HepG2 (cell line): ENCODE data around the gene KIF3C. TPM values are rescaled to one million over a fixed set of nuclear protein-coding genes. Genes with fewer than 3 reads are reported as not detected.

Experiments used
- HDAC6 ChIP-seq: fragments of 200-600 bp; sonication (generic); IDR thresholded peaks from 2 replicates; pipeline ENCODE4 v1.7.0; 2017; ENCODE audit warnings: mild to moderate bottlenecking, antibody characterized with exemption, low read length, low read depth
- MED8 ChIP-seq: sonication (generic); formaldehyde crosslinking; IDR thresholded peaks from 2 replicates; pipeline ENCODE4 v1.8.1; 2023; ENCODE audit warnings: mild to moderate bottlenecking, missing genetic modification reagents; ENCODE audit not compliant: insufficient replicate concordance
- NCOA5 ChIP-seq: sonication (generic); formaldehyde crosslinking; IDR thresholded peaks from 2 replicates; pipeline ENCODE4 v1.4.0; 2020; ENCODE audit warnings: missing genetic modification reagents
- NFKB2 ChIP-seq: sonication (generic); formaldehyde crosslinking; IDR thresholded peaks from 2 replicates; pipeline ENCODE4 v1.4.0; 2020; ENCODE audit warnings: missing genetic modification reagents, borderline replicate concordance
- PTBP1 ChIP-seq: fragments of 200-400 bp; formaldehyde crosslinking; IDR thresholded peaks from 2 replicates; pipeline ENCODE4 v1.6.1; 2018; ENCODE audit warnings: low read length, low read depth; ENCODE audit not compliant: poor library complexity, severe bottlenecking
- SMAD3 ChIP-seq: sonication (generic); formaldehyde crosslinking; IDR thresholded peaks from 2 replicates; pipeline ENCODE4 v1.4.0; 2020; ENCODE audit warnings: missing genetic modification reagents
- SPEN ChIP-seq: sonication (generic); formaldehyde crosslinking; IDR thresholded peaks from 2 replicates; pipeline ENCODE4 v1.5.1; 2020; ENCODE audit warnings: low read depth, mild to moderate bottlenecking, missing genetic modification reagents
- XRCC5 ChIP-seq: fragments of 200-400 bp; formaldehyde crosslinking; optimal IDR thresholded peaks from 2 replicates; pipeline ENCODE3; 2017; ENCODE audit warnings: mild to moderate bottlenecking, low read length
- ZBTB37 ChIP-seq: sonication (generic); formaldehyde crosslinking; IDR thresholded peaks from 2 replicates; pipeline ENCODE4 v1.4.0; 2020; ENCODE audit warnings: mild to moderate bottlenecking, missing genetic modification reagents
- ZFY ChIP-seq: sonication (generic); formaldehyde crosslinking; IDR thresholded peaks from 2 replicates; pipeline ENCODE4 v1.4.0; 2020; ENCODE audit warnings: missing genetic modification reagents
- ZNF414 ChIP-seq: sonication (generic); formaldehyde crosslinking; IDR thresholded peaks from 2 replicates; pipeline ENCODE4 v1.5.0; 2020; ENCODE audit warnings: missing genetic modification reagents
- ZNF552 ChIP-seq: sonication (generic); formaldehyde crosslinking; IDR thresholded peaks from 2 replicates; pipeline ENCODE4 v1.9.0; 2022; ENCODE audit warnings: missing genetic modification reagents, mild to moderate bottlenecking, borderline replicate concordance
- ZSCAN12 ChIP-seq: sonication (generic); formaldehyde crosslinking; IDR thresholded peaks from 2 replicates; pipeline ENCODE4 v1.9.0; 2021; ENCODE audit warnings: mild to moderate bottlenecking, missing genetic modification reagents
- polyA plus RNA-seq, 8 experiments: library from polyadenylated mRNA; depleted of rRNA in 3 of 8; stranded (reverse) in 7 of 8; unstranded in 1 of 8; fragments of >200 nt; fragmentation: Illumina TruSeq in 4 of 8; extraction: Trizol in 4 of 8; gene quantifications; 2 replicates each; pipeline versions ENCODE4 v1.2.1 to v1.2.3, GENCODE V29; 2011 to 2016; ENCODE audit warnings: low read depth in 4 of 8, missing spikeins in 1 of 8, mixed read lengths in 1 of 8; ENCODE audit not compliant: insufficient read depth in 1 of 8
- total RNA-seq, 5 experiments: library from RNA; depleted of rRNA; stranded (reverse); fragments of >200 nt; fragmentation: Illumina TruSeq; extraction: Trizol; gene quantifications; 2 replicates each; pipeline ENCODE4 v1.2.3, GENCODE V29; 2016; ENCODE audit warnings: low read depth in 1 of 5
- TF ChIP-seq, protein P1 (sequence below): sonication (generic); formaldehyde crosslinking; conservative IDR thresholded peaks from 2 replicates; pipeline ENCODE4 v1.8.0; 2022; ENCODE audit warnings: low read depth, missing genetic modification reagents
- TF ChIP-seq, protein P2 (sequence below): sonication (generic); formaldehyde crosslinking; IDR thresholded peaks from 2 replicates; pipeline ENCODE4 v1.8.1; 2023; ENCODE audit warnings: mild to moderate bottlenecking, missing genetic modification reagents
- TF ChIP-seq, protein P3 (sequence below): IDR thresholded peaks from 2 replicates; pipeline ENCODE4 v1.6.1; 2012; ENCODE audit warnings: low read depth, low read length, improper control_type of control experiment
- TF ChIP-seq, protein P4 (sequence below): sonication (generic); formaldehyde crosslinking; conservative IDR thresholded peaks from 2 replicates; pipeline ENCODE4 v1.4.0; 2020; ENCODE audit warnings: missing genetic modification reagents
- TF ChIP-seq, protein P5 (sequence below): sonication (generic); formaldehyde crosslinking; IDR thresholded peaks from 2 replicates; pipeline ENCODE4 v1.4.0; 2020; ENCODE audit warnings: missing genetic modification reagents; ENCODE audit errors: not compliant biosample characterization

The KIF3C gene
- total and polyA plus RNA-seq, 2 of the 13 experiments (the other 11 are each of a cell fraction or from before 2014, with no cell fraction given) = 3.6 to 4.9 TPM

- TF ChIP-seq, protein P1, sequence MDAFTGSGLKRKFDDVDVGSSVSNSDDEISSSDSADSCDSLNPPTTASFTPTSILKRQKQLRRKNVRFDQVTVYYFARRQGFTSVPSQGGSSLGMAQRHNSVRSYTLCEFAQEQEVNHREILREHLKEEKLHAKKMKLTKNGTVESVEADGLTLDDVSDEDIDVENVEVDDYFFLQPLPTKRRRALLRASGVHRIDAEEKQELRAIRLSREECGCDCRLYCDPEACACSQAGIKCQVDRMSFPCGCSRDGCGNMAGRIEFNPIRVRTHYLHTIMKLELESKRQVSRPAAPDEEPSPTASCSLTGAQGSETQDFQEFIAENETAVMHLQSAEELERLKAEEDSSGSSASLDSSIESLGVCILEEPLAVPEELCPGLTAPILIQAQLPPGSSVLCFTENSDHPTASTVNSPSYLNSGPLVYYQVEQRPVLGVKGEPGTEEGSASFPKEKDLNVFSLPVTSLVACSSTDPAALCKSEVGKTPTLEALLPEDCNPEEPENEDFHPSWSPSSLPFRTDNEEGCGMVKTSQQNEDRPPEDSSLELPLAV = no peak
- TF ChIP-seq ZBTB37 (CRISPR knock-in tag) (0 out of 2 replicates have a peak, but pooled peaks have one; percentile 31), XRCC5 (no peak), MED8 (CRISPR knock-in tag) (no peak), ZSCAN12 (CRISPR knock-in tag) (no peak), HDAC6 (no peak), ZFY (peak; percentile 61), NFKB2 (no peak), SPEN (peak; percentile 55; the same call in 1 of the 2 replicates), ZNF552 (CRISPR knock-in tag) (no peak), ZNF414 (CRISPR knock-in tag) (no peak), PTBP1 (no peak), SMAD3 (CRISPR knock-in tag) (no peak), NCOA5 (CRISPR knock-in tag) (no peak)
- TF ChIP-seq, protein P2, sequence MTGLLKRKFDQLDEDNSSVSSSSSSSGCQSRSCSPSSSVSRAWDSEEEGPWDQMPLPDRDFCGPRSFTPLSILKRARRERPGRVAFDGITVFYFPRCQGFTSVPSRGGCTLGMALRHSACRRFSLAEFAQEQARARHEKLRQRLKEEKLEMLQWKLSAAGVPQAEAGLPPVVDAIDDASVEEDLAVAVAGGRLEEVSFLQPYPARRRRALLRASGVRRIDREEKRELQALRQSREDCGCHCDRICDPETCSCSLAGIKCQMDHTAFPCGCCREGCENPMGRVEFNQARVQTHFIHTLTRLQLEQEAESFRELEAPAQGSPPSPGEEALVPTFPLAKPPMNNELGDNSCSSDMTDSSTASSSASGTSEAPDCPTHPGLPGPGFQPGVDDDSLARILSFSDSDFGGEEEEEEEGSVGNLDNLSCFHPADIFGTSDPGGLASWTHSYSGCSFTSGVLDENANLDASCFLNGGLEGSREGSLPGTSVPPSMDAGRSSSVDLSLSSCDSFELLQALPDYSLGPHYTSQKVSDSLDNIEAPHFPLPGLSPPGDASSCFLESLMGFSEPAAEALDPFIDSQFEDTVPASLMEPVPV (CRISPR knock-in tag) = no peak; the same call in 1 of the 2 replicates
- TF ChIP-seq, protein P3, sequence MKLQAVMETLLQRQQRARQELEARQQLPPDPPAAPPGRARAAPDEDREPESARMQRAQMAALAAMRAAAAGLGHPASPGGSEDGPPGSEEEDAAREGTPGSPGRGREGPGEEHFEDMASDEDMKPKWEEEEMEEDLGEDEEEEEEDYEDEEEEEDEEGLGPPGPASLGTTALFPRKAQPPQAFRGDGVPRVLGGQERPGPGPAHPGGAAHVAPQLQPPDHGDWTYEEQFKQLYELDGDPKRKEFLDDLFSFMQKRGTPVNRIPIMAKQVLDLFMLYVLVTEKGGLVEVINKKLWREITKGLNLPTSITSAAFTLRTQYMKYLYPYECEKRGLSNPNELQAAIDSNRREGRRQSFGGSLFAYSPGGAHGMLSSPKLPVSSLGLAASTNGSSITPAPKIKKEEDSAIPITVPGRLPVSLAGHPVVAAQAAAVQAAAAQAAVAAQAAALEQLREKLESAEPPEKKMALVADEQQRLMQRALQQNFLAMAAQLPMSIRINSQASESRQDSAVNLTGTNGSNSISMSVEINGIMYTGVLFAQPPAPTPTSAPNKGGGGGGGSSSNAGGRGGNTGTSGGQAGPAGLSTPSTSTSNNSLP = no peak
- TF ChIP-seq, protein P4, sequence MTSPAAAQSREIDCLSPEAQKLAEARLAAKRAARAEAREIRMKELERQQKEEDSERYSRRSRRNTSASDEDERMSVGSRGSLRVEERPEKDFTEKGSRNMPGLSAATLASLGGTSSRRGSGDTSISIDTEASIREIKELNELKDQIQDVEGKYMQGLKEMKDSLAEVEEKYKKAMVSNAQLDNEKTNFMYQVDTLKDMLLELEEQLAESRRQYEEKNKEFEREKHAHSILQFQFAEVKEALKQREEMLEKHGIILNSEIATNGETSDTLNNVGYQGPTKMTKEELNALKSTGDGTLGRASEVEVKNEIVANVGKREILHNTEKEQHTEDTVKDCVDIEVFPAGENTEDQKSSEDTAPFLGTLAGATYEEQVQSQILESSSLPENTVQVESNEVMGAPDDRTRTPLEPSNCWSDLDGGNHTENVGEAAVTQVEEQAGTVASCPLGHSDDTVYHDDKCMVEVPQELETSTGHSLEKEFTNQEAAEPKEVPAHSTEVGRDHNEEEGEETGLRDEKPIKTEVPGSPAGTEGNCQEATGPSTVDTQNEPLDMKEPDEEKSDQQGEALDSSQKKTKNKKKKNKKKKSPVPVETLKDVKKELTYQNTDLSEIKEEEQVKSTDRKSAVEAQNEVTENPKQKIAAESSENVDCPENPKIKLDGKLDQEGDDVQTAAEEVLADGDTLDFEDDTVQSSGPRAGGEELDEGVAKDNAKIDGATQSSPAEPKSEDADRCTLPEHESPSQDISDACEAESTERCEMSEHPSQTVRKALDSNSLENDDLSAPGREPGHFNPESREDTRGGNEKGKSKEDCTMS (CRISPR knock-in tag) = no peak
- TF ChIP-seq, protein P5, sequence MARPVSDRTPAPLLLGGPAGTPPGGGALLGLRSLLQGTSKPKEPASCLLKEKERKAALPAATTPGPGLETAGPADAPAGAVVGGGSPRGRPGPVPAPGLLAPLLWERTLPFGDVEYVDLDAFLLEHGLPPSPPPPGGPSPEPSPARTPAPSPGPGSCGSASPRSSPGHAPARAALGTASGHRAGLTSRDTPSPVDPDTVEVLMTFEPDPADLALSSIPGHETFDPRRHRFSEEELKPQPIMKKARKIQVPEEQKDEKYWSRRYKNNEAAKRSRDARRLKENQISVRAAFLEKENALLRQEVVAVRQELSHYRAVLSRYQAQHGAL (CRISPR knock-in tag) = no peak
Observed at GRCh38 chr2:25982273-25982967, at the start of gene KIF3C (continued).
